Activated naive CD8-positive, alpha-beta T cell treated with anti-CD3 and anti-CD28 coated beads, Interleukin-2, amount 10 ng/mL, durations not matched to agents 7 days and 5 days (primary cell): Measurements from ENCODE around the gene PRPSAP2. TPM values are rescaled to one million over a fixed set of nuclear protein-coding genes. Genes with fewer than 3 reads are reported as not detected.

Source experiments
- ATAC-seq: fragments of 150-1000 bp; cut with Tn5 transposase; one replicate; pipeline ENCODE4 v1.10.0; 2021; ENCODE audit warnings: low read depth, moderate library complexity
- POLR2A ChIA-PET: fragments of 350-600 bp; sonication (Branson Sonifier 250); formaldehyde crosslinking; loops from one replicate; lab custom pipeline; 2021; ENCODE audit warnings: antibody characterized with exemption; lab: Charles Lee
- DNase-seq: peaks from one replicate; pipeline ENCODE4 v3.0.0; 2021
- H3K27ac Mint-ChIP-seq: one replicate; pipeline ENCODE4 v1.8.0; 2022; ENCODE audit warnings: mild to moderate bottlenecking, mixed read lengths
- H3K27me3 Mint-ChIP-seq: one replicate; pipeline ENCODE4 v1.8.0; 2022; ENCODE audit warnings: mild to moderate bottlenecking, moderate library complexity, mixed read lengths
- H3K36me3 Mint-ChIP-seq: one replicate; pipeline ENCODE4 v1.8.0; 2021; ENCODE audit warnings: mild to moderate bottlenecking, mixed read lengths
- H3K4me1 Mint-ChIP-seq: one replicate; pipeline ENCODE4 v1.8.0; 2021; ENCODE audit warnings: mixed read lengths
- H3K4me3 Mint-ChIP-seq: one replicate; pipeline ENCODE4 v1.8.0; 2022; ENCODE audit warnings: mild to moderate bottlenecking, moderate library complexity, mixed read lengths
- H3K9me3 Mint-ChIP-seq: one replicate; pipeline ENCODE4 v1.8.0; 2021; ENCODE audit warnings: mixed read lengths
- total RNA-seq, 2 experiments: library from RNA; stranded (reverse); gene quantifications; one replicate each; pipeline ENCODE4 v1.2.3, GENCODE V29; 2021

PRPSAP2 gene
- total RNA-seq, 2 experiments from 2014 or later, result 51.6 to 63.4 TPM

DNA sequence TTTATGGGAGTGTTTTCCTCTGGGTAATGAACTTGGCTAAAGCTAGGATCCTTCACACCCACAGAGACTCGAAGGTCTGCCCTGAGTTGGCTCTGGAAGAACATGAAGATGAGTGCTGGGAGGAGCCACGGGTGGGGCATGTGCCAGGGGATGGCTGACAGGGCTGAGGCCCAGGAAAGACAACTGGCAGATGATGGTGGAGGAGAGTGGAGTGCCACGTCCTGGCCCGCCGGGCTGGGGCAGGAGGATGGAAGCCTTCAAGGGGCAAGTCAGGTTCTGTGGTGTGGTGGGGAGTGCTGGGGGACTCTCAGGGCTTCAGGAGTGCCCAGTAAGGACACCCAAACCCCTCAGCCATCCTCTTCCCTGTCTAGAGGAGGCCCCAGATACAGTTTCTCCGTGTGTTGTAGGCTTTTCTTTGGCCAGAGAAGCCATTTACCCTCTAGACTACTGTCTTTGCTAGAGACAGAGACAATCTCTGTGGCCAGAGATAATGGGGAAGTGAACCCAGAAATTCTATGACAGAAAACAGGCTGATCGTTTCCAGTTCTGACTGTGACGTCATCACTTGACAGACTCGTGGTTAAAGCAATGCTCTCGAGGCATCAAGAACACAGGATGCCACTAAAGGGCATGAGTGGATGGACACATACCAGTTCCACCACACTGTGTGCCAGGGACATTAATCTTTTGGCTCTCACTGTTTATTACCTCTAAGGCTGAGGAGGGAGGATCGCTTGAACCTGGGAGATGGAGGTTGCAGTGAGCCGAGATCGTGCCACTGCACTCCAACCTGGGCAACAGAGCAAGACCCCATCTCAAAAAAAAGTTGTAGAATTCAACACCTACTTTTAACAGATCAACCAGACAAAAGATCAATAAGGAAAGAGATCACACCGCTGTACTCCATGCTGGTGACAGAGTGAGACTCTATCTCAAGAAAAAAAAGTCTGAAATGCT, 75.4 kb downstream of the PRPSAP2 start:
- no peak overlapping the region for H3K4me3 Mint-ChIP-seq
- H3K36me3 Mint-ChIP-seq, result peaks cover 20% of the 10 kb centered on the region
- peaks cover 9% of the 10 kb centered on the region for H3K27me3 Mint-ChIP-seq
- ATAC-seq (no peak), DNase-seq (no peak)
- no peaks in the 10 kb centered on the region for H3K9me3 Mint-ChIP-seq
- H3K27ac Mint-ChIP-seq, result peak overlapping the region; percentile 60
- POLR2A ChIA-PET, result no interaction called here
- peaks cover 17% of the 10 kb centered on the region for H3K4me1 Mint-ChIP-seq

DNA sequence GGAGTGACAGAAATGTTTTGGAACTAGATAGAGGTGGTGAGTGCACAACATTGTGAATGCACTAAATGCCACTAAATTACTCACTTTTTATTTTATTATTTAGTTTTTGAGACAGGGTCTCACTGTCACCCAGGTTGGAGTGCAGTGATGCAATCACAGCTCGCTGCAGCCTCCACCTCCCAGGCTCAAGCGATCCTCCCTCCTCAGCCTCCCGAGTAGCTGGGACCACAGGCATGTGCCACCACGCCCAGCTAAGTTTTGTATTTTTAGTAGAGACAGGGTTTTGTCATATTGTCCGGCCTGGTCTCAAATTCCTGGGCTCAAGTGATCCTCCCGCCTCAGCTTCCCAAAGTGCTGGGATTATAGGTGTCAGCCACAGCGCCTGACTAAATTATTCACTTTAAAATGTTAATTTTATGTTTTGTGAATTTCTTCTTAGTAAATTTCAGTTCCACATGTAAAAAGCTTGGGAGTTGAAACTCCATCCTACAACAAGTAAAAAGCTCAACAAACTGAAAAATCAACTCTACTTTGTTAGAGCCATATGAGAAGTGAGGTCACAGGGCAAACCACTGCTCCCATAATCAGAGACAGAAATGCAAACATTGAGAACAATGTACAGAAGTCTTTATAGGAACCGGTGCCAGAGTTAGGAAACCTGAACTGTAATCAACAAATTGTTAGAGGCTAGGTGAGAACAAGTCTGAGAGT, 80.2 kb downstream of the PRPSAP2 start:
- H3K36me3 Mint-ChIP-seq, result no peaks in the 10 kb centered on the region
- POLR2A ChIA-PET, result no interaction called here

DNA sequence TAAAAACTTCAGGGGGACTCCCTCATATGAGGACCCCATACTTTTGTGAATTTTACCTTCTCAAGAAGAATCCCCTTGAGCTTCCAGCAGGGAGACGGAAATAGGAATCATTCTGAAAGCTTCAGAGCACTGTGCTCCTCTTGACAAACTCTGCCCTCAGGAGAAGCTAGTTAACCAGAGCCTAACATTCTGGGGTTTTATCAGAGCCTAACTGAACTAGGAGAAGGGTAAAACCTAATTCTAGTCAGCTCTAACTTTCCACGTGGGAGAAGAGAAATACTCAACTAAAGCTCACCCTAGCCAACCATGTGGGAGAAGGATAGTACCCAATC, 80.7 kb downstream of the PRPSAP2 start:
- Mint-ChIP-seq H3K36me3 (no peaks in the 10 kb centered on the region), H3K27ac (no peak overlapping the region), H3K4me3 (no peak overlapping the region), H3K27me3 (peaks cover 16% of the 10 kb centered on the region), H3K9me3 (no peaks in the 10 kb centered on the region), H3K4me1 (peaks cover under 1% of the 10 kb centered on the region)
- DNase-seq (no peak), ATAC-seq (no peak)
- POLR2A ChIA-PET, result interaction anchor here (1.2 kb wide), 1 partner anchor 13 kb away, joined by 5 read pairs; the partner anchor contains the start of gene SLC5A10

More for the DNA sequence above, 80.2 kb downstream of the PRPSAP2 start:
- H3K4me1 Mint-ChIP-seq, result peaks cover 5% of the 10 kb centered on the region
- no peak overlapping the region for H3K27ac Mint-ChIP-seq
- no peak overlapping the region for H3K4me3 Mint-ChIP-seq
- ATAC-seq, result no peak
- no peaks in the 10 kb centered on the region for H3K9me3 Mint-ChIP-seq
- DNase-seq, result no peak
- peaks cover 16% of the 10 kb centered on the region for H3K27me3 Mint-ChIP-seq

DNA sequence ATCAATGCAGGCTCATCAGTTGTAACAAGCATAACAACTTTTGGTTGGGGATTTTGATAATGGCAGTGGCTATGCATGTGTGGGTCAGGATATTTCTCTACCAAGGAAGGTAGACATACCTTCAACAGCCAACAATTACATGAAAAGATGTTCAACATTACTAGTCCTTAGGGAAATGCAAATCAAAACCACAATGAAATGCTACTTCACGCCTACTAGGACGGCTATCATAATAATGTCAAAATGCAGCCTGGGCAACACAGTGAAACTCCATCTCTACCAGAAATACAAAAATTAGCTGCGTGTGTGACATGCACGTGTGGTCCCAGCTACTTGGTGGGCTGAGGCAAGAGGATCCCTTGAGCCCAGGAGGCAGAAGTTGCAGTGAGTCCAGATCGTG, 86.7 kb downstream of the PRPSAP2 start:
- H3K4me1 Mint-ChIP-seq, result no peaks in the 10 kb centered on the region
- H3K36me3 Mint-ChIP-seq, result no peaks in the 10 kb centered on the region
- H3K9me3 Mint-ChIP-seq, result no peaks in the 10 kb centered on the region
- H3K27me3 Mint-ChIP-seq, result peaks cover 15% of the 10 kb centered on the region
- POLR2A ChIA-PET, result no interaction called here
- H3K4me3 Mint-ChIP-seq, result no peak overlapping the region
- DNase-seq (no peak), ATAC-seq (no peak)
- no peak overlapping the region for H3K27ac Mint-ChIP-seq

DNA sequence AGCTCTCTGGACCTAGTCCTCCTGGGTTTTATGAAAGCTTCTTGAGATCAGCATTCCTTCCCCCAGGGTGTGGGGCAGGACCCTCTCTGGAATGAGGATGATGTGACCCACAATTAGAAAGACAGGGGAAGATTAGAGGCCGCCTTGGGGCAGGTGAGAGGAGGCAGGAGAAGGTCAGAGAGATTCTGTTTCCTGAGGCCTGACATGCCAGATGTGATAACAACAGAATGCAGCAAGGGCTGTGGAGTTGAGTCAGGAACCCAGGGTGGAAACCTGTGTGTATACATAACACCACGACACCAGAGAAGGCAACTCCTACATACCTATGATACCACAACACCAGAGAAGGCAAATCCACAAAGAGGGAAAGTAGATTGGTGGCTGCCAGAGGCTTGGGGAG, 88.6 kb downstream of the PRPSAP2 start:
- H3K4me1 Mint-ChIP-seq, result no peaks in the 10 kb centered on the region
- no peaks in the 10 kb centered on the region for H3K36me3 Mint-ChIP-seq
- POLR2A ChIA-PET, result no interaction called here
- no peak for ATAC-seq
- H3K4me3 Mint-ChIP-seq, result no peak overlapping the region
- no peaks in the 10 kb centered on the region for H3K9me3 Mint-ChIP-seq
- peaks cover 11% of the 10 kb centered on the region for H3K27me3 Mint-ChIP-seq
- DNase-seq, result no peak
- no peak overlapping the region for H3K27ac Mint-ChIP-seq

DNA sequence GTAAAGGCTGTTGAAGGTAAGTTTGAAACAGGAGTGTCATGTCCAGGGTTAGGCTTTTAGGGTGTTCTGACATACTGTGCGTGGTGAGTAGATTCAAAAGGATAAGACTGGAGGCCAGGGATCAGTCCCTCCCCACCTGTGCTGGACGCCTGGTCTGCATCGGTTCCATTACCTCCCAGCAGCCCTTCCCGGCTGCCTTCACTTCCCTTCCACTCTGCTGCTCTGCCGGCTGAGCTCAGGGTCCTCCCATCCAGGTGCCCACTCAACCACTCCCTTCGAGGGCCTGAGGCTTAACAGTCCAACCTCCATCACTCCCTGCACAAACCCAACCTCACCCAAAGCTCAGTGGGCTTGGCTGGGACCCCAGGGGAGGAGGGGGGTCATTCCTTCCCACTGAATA, 89.9 kb downstream of the PRPSAP2 start:
- ATAC-seq (no peak), DNase-seq (no peak)
- Mint-ChIP-seq H3K27ac (no peak overlapping the region), H3K4me3 (no peak overlapping the region), H3K9me3 (no peaks in the 10 kb centered on the region), H3K27me3 (peaks cover 8% of the 10 kb centered on the region), H3K4me1 (no peaks in the 10 kb centered on the region), H3K36me3 (no peaks in the 10 kb centered on the region)
- POLR2A ChIA-PET, result no interaction called here

DNA sequence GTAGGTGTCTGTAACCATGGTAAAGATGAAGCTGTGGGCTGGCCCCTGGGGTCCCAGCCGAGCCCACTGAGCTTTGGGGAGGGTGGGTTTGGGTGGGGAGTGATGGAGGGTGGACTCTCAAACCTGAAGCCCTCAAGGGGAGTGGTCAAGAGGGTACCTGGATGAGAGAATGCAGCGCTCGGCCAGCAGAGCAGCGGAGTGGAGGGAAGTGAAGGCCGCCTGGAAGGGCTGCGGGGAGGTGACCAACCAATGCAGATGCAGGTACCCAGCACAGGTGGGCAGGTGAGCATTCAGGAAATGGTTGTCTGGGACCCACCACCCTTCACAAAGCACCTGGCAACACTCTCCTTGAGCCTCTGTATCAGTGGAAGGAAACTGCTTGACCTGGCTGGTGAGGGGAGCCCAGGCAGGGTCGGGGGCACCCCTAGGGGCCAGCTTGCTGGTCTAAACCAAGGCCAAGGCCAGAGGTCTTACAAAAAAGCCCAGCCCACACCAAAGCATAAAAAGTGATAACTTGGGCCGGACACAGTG, 90.6 kb downstream of the PRPSAP2 start:
- Mint-ChIP-seq H3K4me1 (no peaks in the 10 kb centered on the region), H3K27me3 (peaks cover 8% of the 10 kb centered on the region), H3K27ac (no peak overlapping the region), H3K36me3 (no peaks in the 10 kb centered on the region), H3K4me3 (no peak overlapping the region), H3K9me3 (no peaks in the 10 kb centered on the region)
- DNase-seq (no peak), ATAC-seq (no peak)
- POLR2A ChIA-PET, result no interaction called here

DNA sequence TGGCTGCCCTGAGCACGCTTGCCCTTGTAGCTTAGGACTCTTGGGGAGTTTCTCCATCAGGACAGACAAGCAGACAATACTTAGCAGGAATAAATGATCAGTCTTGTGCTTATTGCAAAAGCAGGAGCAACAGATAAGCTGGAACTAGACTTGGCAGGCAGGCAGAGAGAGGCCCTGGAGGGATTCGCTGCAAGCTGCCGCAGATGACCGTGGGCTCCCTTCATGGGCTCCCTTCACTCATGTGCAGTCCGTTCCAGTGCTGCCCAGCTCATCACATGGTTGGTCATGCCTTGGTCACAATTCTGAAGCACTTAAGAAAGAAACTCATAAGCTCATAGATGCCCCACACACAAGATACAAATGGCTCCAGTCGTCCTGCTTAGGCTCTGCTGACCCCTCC, 91.6 kb downstream of the PRPSAP2 start:
- H3K9me3 Mint-ChIP-seq, result no peaks in the 10 kb centered on the region
- no peak overlapping the region for H3K4me3 Mint-ChIP-seq
- H3K36me3 Mint-ChIP-seq, result no peaks in the 10 kb centered on the region
- ATAC-seq (no peak), DNase-seq (no peak)
- peaks cover 8% of the 10 kb centered on the region for H3K27me3 Mint-ChIP-seq
- peaks cover 6% of the 10 kb centered on the region for H3K4me1 Mint-ChIP-seq
- H3K27ac Mint-ChIP-seq, result no peak overlapping the region
- POLR2A ChIA-PET, result no interaction called here

DNA sequence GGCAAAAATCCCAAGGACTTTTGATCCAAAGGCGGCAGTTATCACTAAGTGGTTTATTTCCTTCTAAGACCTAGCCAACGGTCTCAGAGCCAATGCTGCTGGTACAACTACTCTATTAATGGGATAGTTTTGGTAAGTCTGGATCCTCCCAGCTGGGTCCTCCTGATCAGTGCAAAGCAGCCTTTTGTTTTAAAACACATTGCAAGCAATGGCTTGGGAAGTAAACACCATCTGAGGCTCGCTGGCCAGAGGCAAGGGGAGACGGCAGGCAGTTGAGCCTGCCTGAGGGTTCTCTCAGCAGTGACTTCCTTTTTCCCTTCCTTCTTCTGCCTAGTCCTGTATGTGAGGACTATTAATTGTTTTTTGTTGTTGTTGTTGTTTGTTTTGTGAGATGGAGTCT, 92.4 kb downstream of the PRPSAP2 start:
- DNase-seq, result no peak
- peaks cover 10% of the 10 kb centered on the region for H3K4me1 Mint-ChIP-seq

DNA sequence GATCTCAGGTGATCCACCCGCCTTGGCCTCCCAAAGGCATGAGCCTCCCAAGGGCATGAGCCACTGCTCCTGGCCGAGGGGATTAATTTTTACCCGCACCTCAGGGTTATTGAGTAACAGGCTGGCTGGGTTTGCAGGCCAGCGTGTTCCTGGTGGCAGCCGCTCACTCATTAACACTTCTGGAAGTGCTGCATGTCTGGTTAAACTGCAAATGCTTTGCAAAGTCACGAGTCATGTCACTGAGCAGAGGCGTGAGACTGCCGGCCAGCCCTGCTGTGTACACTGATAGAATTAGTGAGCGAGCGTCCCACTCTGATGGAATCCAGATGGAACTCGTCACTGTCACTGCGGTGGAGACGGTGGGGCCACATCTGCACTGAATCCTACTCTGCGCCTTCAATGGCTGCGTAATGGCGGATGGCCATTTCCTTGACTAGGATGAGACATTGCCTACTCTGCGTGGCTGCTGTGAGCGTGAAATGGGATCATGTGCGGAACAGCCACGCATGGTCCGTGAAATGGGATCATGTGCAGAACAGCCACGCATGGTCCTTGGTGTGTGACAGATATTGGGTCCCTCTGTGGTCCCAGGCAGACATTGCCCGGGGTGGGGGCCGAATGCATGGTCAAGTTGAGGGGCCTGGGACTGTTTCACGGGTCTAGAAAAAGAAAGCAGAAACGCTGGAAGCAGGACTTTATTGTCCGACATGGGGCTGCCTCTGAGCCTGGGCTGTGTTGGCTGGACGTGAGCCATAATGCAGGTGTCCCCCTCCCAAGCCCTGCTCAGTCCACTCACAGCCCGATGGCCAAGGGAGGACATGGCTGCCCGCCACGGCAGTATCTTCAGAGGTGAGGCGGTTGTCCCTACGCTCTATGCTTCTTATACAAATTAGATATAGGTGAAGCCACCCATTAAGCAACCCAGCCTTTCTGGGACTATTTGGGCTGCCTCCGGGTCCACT, 93.3 kb downstream of the PRPSAP2 start:
- Mint-ChIP-seq H3K4me3 (no peak overlapping the region), H3K27ac (no peak overlapping the region), H3K27me3 (peaks cover 4% of the 10 kb centered on the region), H3K9me3 (no peaks in the 10 kb centered on the region), H3K4me1 (peaks cover 15% of the 10 kb centered on the region), H3K36me3 (no peaks in the 10 kb centered on the region)
- no peak for DNase-seq
- no peak for ATAC-seq
- POLR2A ChIA-PET, result interaction anchor here (0.7 kb wide), 1 partner anchor 12 kb away, joined by 5 read pairs; no protein-coding TSS in a partner anchor

More for the DNA sequence above, 92.4 kb downstream of the PRPSAP2 start:
- no peaks in the 10 kb centered on the region for H3K36me3 Mint-ChIP-seq
- POLR2A ChIA-PET, result no interaction called here
- H3K4me3 Mint-ChIP-seq, result no peak overlapping the region
- no peak for ATAC-seq
- H3K27ac Mint-ChIP-seq, result no peak overlapping the region
- no peaks in the 10 kb centered on the region for H3K9me3 Mint-ChIP-seq
- peaks cover 4% of the 10 kb centered on the region for H3K27me3 Mint-ChIP-seq

DNA sequence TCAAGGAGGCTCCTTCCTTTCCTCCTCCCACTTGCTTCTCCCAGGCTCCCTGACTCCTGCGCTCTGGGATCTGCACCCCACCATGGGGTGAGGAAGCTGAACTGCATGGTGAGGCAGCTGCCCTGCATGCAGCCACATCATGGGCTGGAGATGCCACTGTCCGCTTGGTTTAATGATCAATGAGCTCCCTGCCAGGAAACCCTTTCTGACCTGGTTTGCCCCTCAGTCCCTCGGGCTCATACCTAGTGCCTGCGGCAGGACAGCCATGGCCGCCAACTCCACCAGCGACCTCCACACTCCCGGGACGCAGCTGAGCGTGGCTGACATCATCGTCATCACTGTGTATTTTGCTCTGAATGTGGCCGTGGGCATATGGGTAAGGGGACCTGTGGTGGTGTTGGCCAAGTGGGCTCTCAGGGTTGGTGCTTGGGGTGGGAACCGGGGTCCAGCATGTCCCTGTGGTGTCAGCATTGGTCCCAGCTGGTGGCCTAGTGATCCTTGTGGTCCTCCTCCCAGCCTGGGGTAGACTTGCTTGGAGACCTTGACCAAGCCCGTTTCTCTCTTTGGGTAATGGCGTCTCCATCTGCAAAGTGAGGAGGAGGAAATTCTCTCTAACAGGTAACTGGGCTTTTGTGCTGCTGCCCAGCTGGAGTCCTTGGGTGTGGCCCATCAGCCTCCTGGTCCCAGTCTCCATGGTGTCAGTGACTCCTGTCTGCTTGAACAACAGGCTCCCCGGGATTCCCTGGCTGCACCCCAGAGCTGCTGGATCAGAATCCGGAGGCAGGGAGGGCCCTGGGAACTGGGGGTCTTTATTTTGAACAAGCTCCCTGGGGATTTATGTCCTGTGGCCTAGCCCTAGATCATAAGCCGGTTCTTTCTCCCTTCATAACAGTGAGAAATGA, 94.3 kb downstream of the PRPSAP2 start, which contains the start of gene SLC5A10:
Gene SLC5A10, plus strand, starts transcription at position 225 of the 902 bp plus-strand sequence. Its CDS starts 41 bp downstream, at position 266.
- no peak within 1 kb of the TSS for H3K4me3 Mint-ChIP-seq
- no peaks in the 10 kb centered on the region for H3K9me3 Mint-ChIP-seq
- peaks cover 17% of the 10 kb centered on the region for H3K4me1 Mint-ChIP-seq
- ATAC-seq (no peak), DNase-seq (no peak)
- H3K36me3 Mint-ChIP-seq, result no peaks in the 10 kb centered on the region
- no peak within 1 kb of the TSS for H3K27ac Mint-ChIP-seq
- POLR2A ChIA-PET, result interaction anchor here (0.6 to 0.7 kb wide), 2 partner anchors 13 to 1876 kb away, joined by 3 to 5 read pairs; no protein-coding TSS in a partner anchor
- no peaks in the 10 kb centered on the region for H3K27me3 Mint-ChIP-seq

DNA sequence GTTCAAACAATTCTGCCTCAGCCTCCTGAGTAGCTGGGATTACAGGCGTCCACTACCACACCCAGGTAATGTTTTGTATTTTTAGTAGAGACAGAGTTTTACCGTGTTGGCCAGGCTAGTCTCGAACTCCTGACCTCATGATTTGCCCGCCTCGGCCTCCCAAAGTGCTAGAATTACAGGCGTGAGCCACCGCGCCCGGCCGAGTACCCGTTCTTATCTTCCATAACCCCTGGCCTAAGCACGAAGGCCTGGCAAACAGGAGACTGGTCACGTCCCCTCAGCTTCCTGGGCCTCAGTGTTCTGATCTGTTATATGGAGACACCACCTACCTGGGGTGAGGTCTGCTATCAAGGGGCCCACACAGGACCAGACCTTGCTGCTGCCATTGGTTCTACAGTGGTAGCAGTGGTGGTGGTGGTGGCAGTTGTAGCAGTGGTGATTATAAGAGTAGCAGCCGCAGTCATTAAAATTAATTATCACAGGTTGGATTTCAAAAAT, 95.3 kb downstream of the PRPSAP2 start:
- ATAC-seq (no peak), DNase-seq (no peak)
- no peak overlapping the region for H3K4me3 Mint-ChIP-seq
- H3K9me3 Mint-ChIP-seq, result no peaks in the 10 kb centered on the region
- peaks cover 19% of the 10 kb centered on the region for H3K4me1 Mint-ChIP-seq
- no peaks in the 10 kb centered on the region for H3K36me3 Mint-ChIP-seq
- POLR2A ChIA-PET, result no interaction called here
- H3K27ac Mint-ChIP-seq, result no peak overlapping the region
- H3K27me3 Mint-ChIP-seq, result no peaks in the 10 kb centered on the region
